Left ventricle myocardium inferior (tissue), 1 donor: ENCODE measurements around the gene SCAMP4. TPM values are rescaled to one million over a fixed set of nuclear protein-coding genes. Genes with fewer than 3 reads are reported as not detected.

Experiments
- DNase-seq: peaks from one replicate; pipeline ENCODE4 v3.0.0-alpha.2; 2020
- H3K27ac ChIP-seq: fragments of 200-600 bp; replicated peaks from 2 replicates; pipeline ENCODE4 v1.8.0; 2021
- H3K27me3 ChIP-seq: fragments of 200-600 bp; 2 replicates; pipeline ENCODE4 v1.8.0; 2021; ENCODE audit warnings: low read depth
- H3K36me3 ChIP-seq: fragments of 200-600 bp; 2 replicates; pipeline ENCODE4 v1.8.0; 2021
- H3K4me1 ChIP-seq: fragments of 200-600 bp; 2 replicates; pipeline ENCODE4 v1.8.0; 2021
- H3K4me3 ChIP-seq: fragments of 200-600 bp; 2 replicates; pipeline ENCODE4 v1.8.0; 2021; ENCODE audit warnings: mild to moderate bottlenecking, moderate library complexity
- H3K9me3 ChIP-seq: fragments of 200-600 bp; replicated peaks from 2 replicates; pipeline ENCODE4 v1.8.0; 2021
- CTCF ChIP-seq: fragments of 200-600 bp; IDR thresholded peaks from 2 replicates; pipeline ENCODE4 v1.8.0; 2021; ENCODE audit warnings: antibody characterized with exemption, mild to moderate bottlenecking, borderline replicate concordance
- intact Hi-C: fragments of 100-400 bp; cut with micrococcal nuclease; formaldehyde crosslinking; loops from one replicate; pipeline ENCODE4 v1.11.0; 2022
- long read RNA-seq: library from polyadenylated mRNA; unstranded; transcript quantifications from one replicate; pipeline ENCODE4 v2.0.0, GENCODE V29; 2021
- total RNA-seq: library from RNA; stranded (reverse); fragmentation: NEBNext Ultra II Directional; extraction: Animal tissue kit (Norgen Biotek cat#: 25700); gene quantifications from one replicate; pipeline ENCODE4 v1.2.1, GENCODE V29; 2021
- donor health status: DM: no; HTN: yes; CAD: no; lungs with severe emphysema.

The SCAMP4 gene, protein sequence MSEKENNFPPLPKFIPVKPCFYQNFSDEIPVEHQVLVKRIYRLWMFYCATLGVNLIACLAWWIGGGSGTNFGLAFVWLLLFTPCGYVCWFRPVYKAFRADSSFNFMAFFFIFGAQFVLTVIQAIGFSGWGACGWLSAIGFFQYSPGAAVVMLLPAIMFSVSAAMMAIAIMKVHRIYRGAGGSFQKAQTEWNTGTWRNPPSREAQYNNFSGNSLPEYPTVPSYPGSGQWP
- 16.2 TPM for total RNA-seq
- long read RNA-seq, transcript SCAMP4-201 (7 exons, 2,684 nt): major isoform, 23 of 30 reads
- long read RNA-seq, partial matches to known transcripts: 4 of 30 reads
- long read RNA-seq, other reads (novel, unspliced or antisense): 1 of 30 reads

DNA sequence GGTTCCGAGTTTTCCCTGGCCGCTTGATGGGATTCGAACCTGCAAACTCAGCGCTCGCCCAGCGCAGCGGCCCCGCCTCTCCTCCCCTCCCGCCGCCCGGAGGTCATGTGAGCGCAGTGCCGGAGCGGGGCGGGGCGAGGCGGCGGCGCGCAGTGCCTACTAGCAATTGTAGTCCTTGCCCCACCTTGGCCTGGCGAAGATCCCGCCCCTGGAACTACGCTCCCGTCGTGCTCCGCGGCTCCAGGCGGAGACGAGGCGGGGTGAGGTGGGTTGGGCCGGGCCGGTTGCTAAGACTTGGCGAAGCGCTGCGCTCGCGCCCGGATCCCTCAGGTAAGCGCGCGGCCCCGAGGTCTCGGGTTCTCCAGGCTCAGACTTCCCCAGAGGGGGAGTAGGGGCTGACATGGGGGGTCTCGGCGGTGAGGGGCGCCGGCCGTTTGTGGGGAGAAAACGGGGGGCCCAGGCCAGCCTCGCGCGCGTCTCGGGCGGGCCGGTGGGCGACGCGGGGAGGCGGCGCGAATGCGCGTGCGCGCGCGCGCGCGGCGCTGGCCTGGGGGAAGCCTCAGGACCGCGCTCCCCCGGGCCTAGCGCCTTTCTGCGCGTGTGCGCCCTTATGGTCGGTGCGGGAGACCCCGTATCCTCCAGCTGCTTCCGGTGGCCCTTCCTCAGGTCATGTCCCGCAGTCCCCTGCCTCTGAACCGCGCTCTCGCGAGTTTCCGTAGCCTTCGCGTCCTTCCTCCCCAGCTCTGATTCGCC lies at the start of gene SCAMP4, which contains the start of gene ADAT3:
TSS of gene SCAMP4 (plus strand) at position 290 of the 753 bp plus-strand sequence. CDS start 9,621 bp downstream, outside the sequence.
TSS of gene ADAT3 (plus strand) at position 290 of the 753 bp plus-strand sequence. CDS start 6,649 bp downstream, outside the sequence.
- no peaks in the 10 kb centered on the region for H3K27me3 ChIP-seq
- peak within 1 kb of the TSS; percentile 81 for H3K4me3 ChIP-seq
- peaks cover 19% of the 10 kb centered on the region for H3K4me1 ChIP-seq
- TF ChIP-seq CTCF: no peak
- H3K27ac ChIP-seq: peak within 1 kb of the TSS; percentile 91
- intact Hi-C loops: no loop called here
- H3K36me3 ChIP-seq: no peaks in the 10 kb centered on the region
- DNase-seq: peak; percentile 100
- no peaks in the 10 kb centered on the region for H3K9me3 ChIP-seq

DNA sequence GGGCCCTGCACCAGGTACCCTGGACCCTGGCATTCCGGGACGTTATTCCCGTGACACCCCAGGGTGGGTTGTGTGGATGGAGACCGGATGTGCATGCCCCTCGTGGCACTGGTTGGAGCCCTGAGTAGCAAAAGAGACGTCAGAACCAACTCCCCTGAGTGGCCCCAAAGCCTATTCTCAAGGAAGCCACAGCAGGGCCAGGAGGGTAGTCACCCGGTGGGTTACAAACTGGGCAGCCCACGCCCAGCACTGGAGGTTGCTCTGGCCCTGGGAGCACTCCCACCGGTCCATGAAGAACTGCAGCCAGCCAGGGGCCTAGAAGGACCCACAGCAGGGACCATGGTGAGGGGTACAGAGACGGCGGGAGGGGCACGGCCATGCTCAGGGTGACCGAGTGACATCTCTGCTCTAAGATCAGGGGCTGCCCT lies 49.4 kb upstream of the SCAMP4 start:
- TF ChIP-seq CTCF: no peak
- no peaks in the 10 kb centered on the region for H3K9me3 ChIP-seq
- peaks cover 91% of the 10 kb centered on the region for H3K4me1 ChIP-seq
- peak overlapping the region; percentile 69 for H3K4me3 ChIP-seq
- no peaks in the 10 kb centered on the region for H3K27me3 ChIP-seq
- intact Hi-C loops: no loop called here
- no peak for DNase-seq
- no peaks in the 10 kb centered on the region for H3K36me3 ChIP-seq
- H3K27ac ChIP-seq: peak overlapping the region; percentile 96

DNA sequence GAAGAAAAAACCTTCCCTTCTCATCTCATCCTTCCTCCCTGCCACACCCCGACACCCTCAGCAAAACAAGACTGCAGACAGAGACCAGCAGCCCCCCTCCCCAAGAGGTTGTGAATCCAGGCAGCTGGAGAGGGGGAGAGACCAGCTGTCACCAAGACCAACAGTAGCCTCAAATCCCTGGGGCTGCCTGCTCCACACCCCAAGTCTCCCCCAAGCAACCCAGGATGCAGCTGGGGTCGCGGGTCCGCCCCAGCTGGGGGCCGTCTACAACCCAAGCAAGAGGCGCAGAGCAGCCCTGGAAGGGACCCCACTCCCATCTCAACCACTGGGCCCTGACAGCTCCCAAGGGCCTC lies 48.9 kb upstream of the SCAMP4 start:
- intact Hi-C loops: no loop called here
- Histone ChIP-seq H3K4me3 (peak overlapping the region; percentile 69), H3K27ac (peak overlapping the region; percentile 96), H3K4me1 (peaks cover 96% of the 10 kb centered on the region), H3K36me3 (no peaks in the 10 kb centered on the region), H3K27me3 (no peaks in the 10 kb centered on the region), H3K9me3 (no peaks in the 10 kb centered on the region)
- DNase-seq: no peak
- no peak for TF ChIP-seq CTCF

DNA sequence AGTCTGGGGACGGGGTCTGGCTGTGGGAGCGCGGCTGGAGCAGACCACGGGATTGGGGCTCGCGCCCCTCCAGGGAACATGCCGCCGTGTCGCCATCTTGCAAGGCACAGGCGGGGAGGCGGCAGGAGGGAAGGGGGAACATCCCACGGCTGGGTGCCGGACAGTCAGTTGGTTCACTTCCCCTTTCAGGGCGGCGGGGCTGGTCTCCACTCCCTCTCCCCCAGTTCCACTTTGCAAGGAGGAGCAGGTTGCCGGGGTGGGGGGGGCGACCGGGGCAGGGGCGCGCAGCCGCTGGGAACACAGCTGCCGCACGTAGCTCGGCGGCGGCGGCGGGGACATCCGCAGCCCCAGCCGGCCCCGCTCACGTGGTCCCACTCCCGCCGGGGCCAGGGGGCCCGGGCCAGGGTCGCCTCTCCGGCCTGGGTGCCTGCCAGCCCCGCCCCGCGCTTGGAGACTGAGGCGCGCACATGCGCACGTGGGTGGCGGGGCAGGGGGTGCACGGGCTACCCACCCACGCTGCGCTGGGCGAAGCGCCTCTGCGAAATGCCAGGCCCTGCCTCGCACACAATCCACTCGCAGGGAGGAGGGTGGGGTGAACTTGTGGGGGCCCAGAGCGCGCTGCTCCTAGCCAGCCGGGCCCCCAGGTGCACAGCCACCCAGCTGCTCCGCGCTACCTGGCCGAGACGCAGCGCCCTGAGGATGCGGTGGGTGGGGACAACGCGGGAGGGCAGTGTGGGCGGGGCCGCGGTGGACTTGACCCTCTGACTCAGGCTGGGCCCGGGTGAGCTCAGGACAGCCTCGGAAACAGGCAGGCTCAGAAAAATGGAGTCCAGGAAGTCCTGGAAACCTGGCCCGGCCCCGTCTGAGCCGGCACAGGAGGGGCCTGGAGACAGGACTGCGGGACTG lies 48.2 kb upstream of the SCAMP4 start:
- no peak for TF ChIP-seq CTCF
- intact Hi-C loops: no loop called here
- Histone ChIP-seq H3K27ac (peak overlapping the region; percentile 96), H3K9me3 (no peaks in the 10 kb centered on the region), H3K4me1 (peaks cover 98% of the 10 kb centered on the region), H3K4me3 (peak overlapping the region; percentile 69), H3K36me3 (no peaks in the 10 kb centered on the region), H3K27me3 (no peaks in the 10 kb centered on the region)
- DNase-seq: peak; percentile 82
